ENCODE results near the gene TSPEAR.

Gene TSPEAR

GRCh38 chr21:44722731-44723130 lies 11.4 kb upstream of the TSPEAR start:
- no peak for DNase-seq

GRCh38 chr21:44720170-44720569 lies 8.8 kb upstream of the TSPEAR start:
- DNase-seq, result no peak

- no peak for DNase-seq
Measured at GRCh38 chr21:44718571-44718970, 7.2 kb upstream of the TSPEAR start.

GRCh38 chr21:44718093-44718492 lies 6.7 kb upstream of the TSPEAR start:
- DNase-seq, result no peak

GRCh38 chr21:44716984-44717383 lies 5.6 kb upstream of the TSPEAR start:
- DNase-seq, result no peak

GRCh38 chr21:44714905-44715304 lies 3.5 kb upstream of the TSPEAR start:
- DNase-seq, result no peak

- no peak for DNase-seq
Measured at GRCh38 chr21:44713846-44714245, 2.5 kb upstream of the TSPEAR start.

- no peak for DNase-seq
Measured at GRCh38 chr21:44713130-44713529, 1.8 kb upstream of the TSPEAR start.

GRCh38 chr21:44712203-44713028 lies 1.0 kb upstream of the TSPEAR start:
- DNase-seq, result no peak

GRCh38 chr21:44710756-44711326 lies 531 bp downstream of the TSPEAR start:
- DNase-seq, result no peak

- DNase-seq, result no peak
Measured at GRCh38 chr21:44710294-44710665, 1.1 kb downstream of the TSPEAR start.

GRCh38 chr21:44709426-44710293 lies 1.7 kb downstream of the TSPEAR start:
- no peak for DNase-seq

- DNase-seq, result no peak
Measured at GRCh38 chr21:44708866-44709425, 2.4 kb downstream of the TSPEAR start.

GRCh38 chr21:44708213-44708865 lies 3.0 kb downstream of the TSPEAR start:
- DNase-seq, result no peak

GRCh38 chr21:44706706-44707581 lies 4.4 kb downstream of the TSPEAR start:
- DNase-seq, result no peak

- no peak for DNase-seq
Measured at GRCh38 chr21:44706026-44706705, 5.2 kb downstream of the TSPEAR start.

- DNase-seq, result no peak
Measured at GRCh38 chr21:44704636-44705001, 6.8 kb downstream of the TSPEAR start.

- DNase-seq, result no peak
Measured at GRCh38 chr21:44703731-44704635, 7.4 kb downstream of the TSPEAR start.

Measured in amygdala (tissue), 56 donors.